GM06990 (cell line): Measurements from ENCODE around the gene MYO7A.

ENCODE experiments used
- DNase-seq: peaks from one replicate; pipeline ENCODE4 v3.0.0-alpha.2; 2011; ENCODE audit not compliant: insufficient read length; ENCODE audit errors: extremely low read depth
- H3K27me3 ChIP-seq: replicated peaks from 2 replicates; pipeline ENCODE4 v1.6.0; 2011; ENCODE audit warnings: low read length; ENCODE audit not compliant: control insufficient read depth, insufficient read depth
- H3K36me3 ChIP-seq: 2 replicates; pipeline ENCODE4 v1.5.1; 2011; ENCODE audit warnings: low read length; ENCODE audit not compliant: control insufficient read depth, insufficient read depth
- H3K4me3 ChIP-seq: replicated peaks from 2 replicates; pipeline ENCODE4 v1.5.1; 2011; ENCODE audit warnings: low read depth, mild to moderate bottlenecking, control low read depth, low read length
- CTCF ChIP-seq: IDR thresholded peaks from 2 replicates; pipeline ENCODE4 v1.5.1; 2011; ENCODE audit warnings: low read length, control low read depth, mild to moderate bottlenecking, inconsistent platforms; ENCODE audit not compliant: insufficient read depth, poor library complexity, severe bottlenecking

Gene MYO7A

DNA sequence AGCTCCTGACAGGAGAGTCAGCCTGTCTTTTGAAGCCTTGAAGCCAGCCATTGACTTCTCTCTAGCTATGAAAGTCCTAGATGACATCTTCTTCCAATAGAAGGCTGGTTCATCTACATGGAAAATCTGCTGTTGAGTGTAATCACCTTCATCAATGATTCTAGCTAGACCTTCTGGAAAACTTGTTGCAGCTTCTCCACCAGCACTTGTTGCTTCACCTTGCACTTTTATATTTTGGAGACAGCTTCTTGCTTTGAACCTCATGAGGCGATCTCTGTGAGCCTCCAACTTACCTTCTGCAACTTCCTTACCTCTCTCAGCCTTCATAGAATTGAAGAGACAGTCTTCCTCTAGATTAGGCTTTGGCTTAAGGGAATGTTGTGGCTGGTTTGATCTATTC lies 58.3 kb downstream of the MYO7A start:
- H3K27me3 ChIP-seq = no peaks in the 10 kb centered on the region; the same call in 1 of the 2 replicates
- no peak for DNase-seq
- H3K4me3 ChIP-seq = no peak overlapping the region
- H3K36me3 ChIP-seq = no peaks in the 10 kb centered on the region
- TF ChIP-seq CTCF = no peak

- no peak overlapping the region for H3K4me3 ChIP-seq
- no peak for TF ChIP-seq CTCF
- no peak for DNase-seq
- no peaks in the 10 kb centered on the region; the same call in 1 of the 2 replicates for H3K27me3 ChIP-seq
- H3K36me3 ChIP-seq = no peaks in the 10 kb centered on the region
Measured at GRCh38 chr11:77187111-77187750, 59.2 kb downstream of the MYO7A start.

- no peaks in the 10 kb centered on the region; the same call in 1 of the 2 replicates for H3K27me3 ChIP-seq
- DNase-seq = no peak
- no peak overlapping the region for H3K4me3 ChIP-seq
- peak; percentile 87 for TF ChIP-seq CTCF
- H3K36me3 ChIP-seq = no peaks in the 10 kb centered on the region
Measured at GRCh38 chr11:77187776-77188632, 60.0 kb downstream of the MYO7A start.

DNA sequence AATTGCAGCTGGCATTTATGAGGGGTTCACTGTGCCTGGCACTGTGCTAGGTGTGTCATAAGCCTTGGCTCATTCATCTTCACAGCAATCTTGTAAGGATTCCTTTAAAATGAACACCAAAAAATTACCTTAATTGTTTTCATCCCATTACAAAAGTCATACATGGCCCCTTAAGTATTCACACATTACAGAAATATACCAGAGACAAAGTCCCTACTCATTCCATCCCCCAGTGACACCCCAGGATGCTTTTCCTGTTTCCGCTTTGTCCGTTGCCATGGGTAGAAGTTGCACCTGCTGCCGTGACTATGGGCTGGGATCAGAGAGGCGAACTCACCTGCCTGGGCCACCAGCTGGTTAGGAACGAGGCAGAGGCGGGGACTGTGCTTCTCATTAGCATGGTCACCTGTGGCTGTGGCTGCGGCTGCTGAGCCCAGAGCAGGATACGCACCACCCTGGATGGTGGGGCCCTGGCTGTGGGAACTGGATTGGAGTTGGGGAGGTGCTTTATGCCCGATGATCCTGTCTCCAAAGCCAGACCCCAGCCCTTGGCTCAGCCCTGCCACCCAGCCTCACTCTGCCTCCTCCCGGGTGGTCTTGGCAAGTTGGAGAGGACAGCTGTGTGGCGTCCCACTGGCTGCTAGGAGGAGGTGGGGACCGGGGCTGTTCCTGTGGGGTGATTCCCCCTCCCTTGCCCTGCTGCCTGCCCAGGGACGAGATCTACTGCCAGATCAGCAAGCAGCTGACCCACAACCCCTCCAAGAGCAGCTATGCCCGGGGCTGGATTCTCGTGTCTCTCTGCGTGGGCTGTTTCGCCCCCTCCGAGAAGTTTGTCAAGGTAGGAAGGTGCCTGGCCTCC lies 60.8 kb downstream of the MYO7A start:
- Histone ChIP-seq H3K4me3 (no peak overlapping the region), H3K36me3 (no peaks in the 10 kb centered on the region), H3K27me3 (no peaks in the 10 kb centered on the region)
- TF ChIP-seq CTCF = no peak
- DNase-seq = no peak

DNA sequence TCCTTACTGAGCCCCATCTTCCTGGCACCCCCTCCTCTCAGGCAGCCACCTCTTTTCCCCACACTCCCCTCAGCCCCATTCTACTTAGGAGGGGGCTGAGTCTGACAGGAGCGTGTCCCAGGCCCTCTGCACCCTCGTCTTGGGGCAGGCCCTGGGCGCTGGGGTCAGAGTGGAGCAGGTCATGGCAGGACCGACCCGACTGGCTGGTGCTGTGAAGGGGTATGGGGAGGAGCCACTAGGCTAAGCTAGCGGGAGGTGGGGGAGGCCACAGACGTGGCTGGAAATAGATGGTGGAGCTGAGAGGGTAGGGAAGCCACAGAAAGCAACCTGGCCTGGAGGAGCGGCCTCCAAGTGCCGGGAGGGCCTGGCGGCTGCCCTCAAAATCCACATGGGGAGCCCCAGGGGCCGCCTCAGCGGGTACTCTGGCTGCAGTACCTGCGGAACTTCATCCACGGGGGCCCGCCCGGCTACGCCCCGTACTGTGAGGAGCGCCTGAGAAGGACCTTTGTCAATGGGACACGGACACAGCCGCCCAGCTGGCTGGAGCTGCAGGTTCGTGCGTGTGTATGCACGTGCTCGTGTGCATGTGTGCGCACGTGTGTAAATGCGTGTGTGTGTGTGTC lies 61.7 kb downstream of the MYO7A start:
- Histone ChIP-seq H3K27me3 (no peaks in the 10 kb centered on the region), H3K4me3 (no peak overlapping the region), H3K36me3 (no peaks in the 10 kb centered on the region)
- DNase-seq = no peak
- TF ChIP-seq CTCF = no peak
